CD4-positive, alpha-beta T cell (primary cell): ENCODE data around the gene SDK1. TPM values are rescaled to one million over a fixed set of nuclear protein-coding genes. Genes with fewer than 3 reads are reported as not detected.

Experiments used
- ATAC-seq: fragments of 200-7000 bp; cut with Tn5 transposase; one replicate; pipeline ENCODE4 v1.10.0; 2022; ENCODE audit warnings: mild to moderate bottlenecking; ENCODE audit not compliant: poor library complexity
- CTCF ChIA-PET: fragments of 350-600 bp; sonication (Branson Sonifier 250); formaldehyde crosslinking; loops from one replicate; lab custom pipeline; 2021; ENCODE audit warnings: antibody characterized with exemption, inconsistent platforms; lab: Charles Lee
- POLR2A ChIA-PET: fragments of 350-600 bp; sonication (Branson Sonifier 250); formaldehyde crosslinking; loops from one replicate; lab custom pipeline; 2021; ENCODE audit warnings: antibody characterized with exemption, inconsistent platforms; lab: Charles Lee
- DNase-seq, 14 experiments: peaks; one replicate each; pipeline ENCODE4 v3.0.0-alpha.2; 2013 to 2020; ENCODE audit warnings: mixed read lengths in 2 of 14
- H3K27ac ChIP-seq, 2 donors: one replicate each; pipeline versions ENCODE4 v1.5.1 to v1.7.0; 2013; ENCODE audit warnings: low read length in 2 of 2, low read depth in 1 of 2, mild to moderate bottlenecking in 1 of 2
- H3K27me3 ChIP-seq, 2 experiments: 1 replicate in 1 of 2; 2 replicates in 1 of 2; pipeline versions ENCODE4 v1.6.1 to v1.7.0; 2013; ENCODE audit warnings: low read length in 2 of 2, control low read depth in 1 of 2, mild to moderate bottlenecking in 1 of 2, moderate library complexity in 1 of 2; ENCODE audit not compliant: insufficient read depth in 2 of 2, control insufficient read depth in 1 of 2
- H3K36me3 ChIP-seq: one replicate; pipeline ENCODE4 v1.6.1; 2013; ENCODE audit warnings: low read length, control low read depth; ENCODE audit not compliant: insufficient read depth
- H3K4me1 ChIP-seq: one replicate; pipeline ENCODE4 v1.6.1; 2013; ENCODE audit warnings: low read length, control low read depth; ENCODE audit not compliant: insufficient read depth
- H3K4me3 ChIP-seq: one replicate; pipeline ENCODE4 v1.5.1; 2013; ENCODE audit warnings: mild to moderate bottlenecking, low read length, moderate library complexity
- H3K9me3 ChIP-seq, 2 experiments: 1 replicate in 1 of 2; 2 replicates in 1 of 2; pipeline versions ENCODE4 v1.6.1 to v1.7.0; 2013; ENCODE audit warnings: low read length in 2 of 2, mild to moderate bottlenecking in 2 of 2, control low read depth in 1 of 2, moderate library complexity in 1 of 2; ENCODE audit not compliant: control insufficient read depth in 1 of 2, insufficient read depth in 1 of 2
- H3K27ac Mint-ChIP-seq: one replicate; pipeline ENCODE4 v1.8.0; 2020; ENCODE audit warnings: mixed read lengths
- H3K27me3 Mint-ChIP-seq: one replicate; pipeline ENCODE4 v1.8.0; 2021; ENCODE audit warnings: mixed read lengths
- H3K36me3 Mint-ChIP-seq: one replicate; pipeline ENCODE4 v1.8.0; 2021; ENCODE audit warnings: low read depth, mixed read lengths
- H3K4me1 Mint-ChIP-seq: one replicate; pipeline ENCODE4 v1.8.0; 2021; ENCODE audit warnings: low read depth, mixed read lengths
- H3K4me3 Mint-ChIP-seq: one replicate; pipeline ENCODE4 v1.8.0; 2020; ENCODE audit warnings: mild to moderate bottlenecking, mixed read lengths
- H3K9me3 Mint-ChIP-seq: one replicate; pipeline ENCODE4 v1.8.0; 2020; ENCODE audit warnings: mixed read lengths
- intact Hi-C, 2 experiments: fragments of 100-400 bp; cut with DNase I in 1 of 2; cut with micrococcal nuclease in 1 of 2; formaldehyde crosslinking; loops; one replicate each; pipeline versions ENCODE4 v1.15.1 to v1.9.0; 2023 to 2025; cut with DNase I, micrococcal nuclease
- total RNA-seq, 174 experiments: library from RNA in 2 of 174; stranded (reverse) in 2 of 174; gene quantifications; one replicate each; pipeline ENCODE4 v1.2.3 and lab custom pipeline; 2021 to 2026
- TF ChIP-seq, protein P1 (sequence below): fragments of 200-600 bp; IDR thresholded peaks from one replicate; pipeline ENCODE4 v1.8.0; 2022; ENCODE audit warnings: antibody characterized with exemption, mild to moderate bottlenecking

Gene SDK1
- total RNA-seq, 2 experiments from 2014 or later = 1.1 to 1.3 TPM

DNA sequence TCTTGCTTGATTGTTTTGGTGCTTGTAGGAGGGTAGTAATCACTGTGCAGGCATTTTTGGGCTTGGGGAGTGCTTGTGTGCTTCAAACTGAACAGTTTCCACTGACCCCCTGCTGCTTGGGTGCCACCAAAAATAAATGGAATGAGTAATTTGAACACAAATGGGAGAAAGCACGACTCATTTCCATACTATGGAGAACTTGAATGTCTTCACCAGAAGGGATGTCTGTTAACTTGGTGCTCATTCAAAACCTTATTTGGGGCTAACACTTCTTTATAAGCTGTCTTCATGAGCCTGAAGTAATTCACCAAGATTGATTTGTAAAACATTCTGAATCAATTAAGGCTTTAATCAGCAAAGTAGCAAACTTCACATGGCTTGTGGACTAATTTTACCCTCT, 560.3 kb downstream of the SDK1 start:
- POLR2A ChIA-PET = no interaction called here
- Mint-ChIP-seq H3K4me3 (no peak overlapping the region), H3K27me3 (no peaks in the 10 kb centered on the region), H3K27ac (no peak overlapping the region), H3K4me1 (no peaks in the 10 kb centered on the region), H3K36me3 (no peaks in the 10 kb centered on the region), H3K9me3 (no peaks in the 10 kb centered on the region)
- ATAC-seq (no peak), DNase-seq (no peak)
- no peaks in the 10 kb centered on the region for H3K4me1 ChIP-seq
- no peaks in the 10 kb centered on the region for H3K36me3 ChIP-seq
- no peak overlapping the region for H3K4me3 ChIP-seq
- no peaks in the 10 kb centered on the region for H3K27me3 ChIP-seq
- TF ChIP-seq, protein P1, sequence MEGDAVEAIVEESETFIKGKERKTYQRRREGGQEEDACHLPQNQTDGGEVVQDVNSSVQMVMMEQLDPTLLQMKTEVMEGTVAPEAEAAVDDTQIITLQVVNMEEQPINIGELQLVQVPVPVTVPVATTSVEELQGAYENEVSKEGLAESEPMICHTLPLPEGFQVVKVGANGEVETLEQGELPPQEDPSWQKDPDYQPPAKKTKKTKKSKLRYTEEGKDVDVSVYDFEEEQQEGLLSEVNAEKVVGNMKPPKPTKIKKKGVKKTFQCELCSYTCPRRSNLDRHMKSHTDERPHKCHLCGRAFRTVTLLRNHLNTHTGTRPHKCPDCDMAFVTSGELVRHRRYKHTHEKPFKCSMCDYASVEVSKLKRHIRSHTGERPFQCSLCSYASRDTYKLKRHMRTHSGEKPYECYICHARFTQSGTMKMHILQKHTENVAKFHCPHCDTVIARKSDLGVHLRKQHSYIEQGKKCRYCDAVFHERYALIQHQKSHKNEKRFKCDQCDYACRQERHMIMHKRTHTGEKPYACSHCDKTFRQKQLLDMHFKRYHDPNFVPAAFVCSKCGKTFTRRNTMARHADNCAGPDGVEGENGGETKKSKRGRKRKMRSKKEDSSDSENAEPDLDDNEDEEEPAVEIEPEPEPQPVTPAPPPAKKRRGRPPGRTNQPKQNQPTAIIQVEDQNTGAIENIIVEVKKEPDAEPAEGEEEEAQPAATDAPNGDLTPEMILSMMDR = no peak
- no peak overlapping the region for H3K27ac ChIP-seq
- CTCF ChIA-PET = no interaction called here
- H3K9me3 ChIP-seq = no peaks in the 10 kb centered on the region
- intact Hi-C loops = no loop called here

DNA sequence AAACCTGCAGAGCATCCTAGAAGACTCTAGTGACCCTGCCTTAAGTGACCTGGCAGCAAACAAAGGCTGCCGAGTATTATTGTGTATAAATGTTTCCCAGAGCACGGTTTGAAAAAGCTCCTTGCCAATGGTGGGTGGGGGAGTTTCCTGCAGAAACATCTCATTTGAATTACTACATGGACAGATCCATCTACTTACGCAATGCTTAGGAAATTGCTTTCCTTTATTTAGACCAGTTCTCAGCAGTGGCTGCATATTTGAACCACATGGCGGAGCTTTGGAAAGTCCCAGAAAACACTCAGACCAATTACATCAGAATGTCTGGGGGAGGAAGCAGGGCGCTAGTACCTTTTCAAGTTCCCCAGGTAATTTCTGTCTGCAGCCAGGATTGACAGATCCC, 560.9 kb downstream of the SDK1 start:
- Histone ChIP-seq H3K4me1 (no peaks in the 10 kb centered on the region), H3K27me3 (no peaks in the 10 kb centered on the region), H3K4me3 (no peak overlapping the region), H3K27ac (no peak overlapping the region), H3K9me3 (no peaks in the 10 kb centered on the region), H3K36me3 (no peaks in the 10 kb centered on the region)
- ATAC-seq (no peak), DNase-seq (no peak)
- Mint-ChIP-seq H3K27me3 (no peaks in the 10 kb centered on the region), H3K27ac (no peak overlapping the region), H3K4me3 (no peak overlapping the region), H3K36me3 (no peaks in the 10 kb centered on the region), H3K4me1 (no peaks in the 10 kb centered on the region), H3K9me3 (no peaks in the 10 kb centered on the region)
- intact Hi-C loops = no loop called here
- TF ChIP-seq, protein P1 = no peak
- POLR2A ChIA-PET = no interaction called here
- CTCF ChIA-PET = no interaction called here

DNA sequence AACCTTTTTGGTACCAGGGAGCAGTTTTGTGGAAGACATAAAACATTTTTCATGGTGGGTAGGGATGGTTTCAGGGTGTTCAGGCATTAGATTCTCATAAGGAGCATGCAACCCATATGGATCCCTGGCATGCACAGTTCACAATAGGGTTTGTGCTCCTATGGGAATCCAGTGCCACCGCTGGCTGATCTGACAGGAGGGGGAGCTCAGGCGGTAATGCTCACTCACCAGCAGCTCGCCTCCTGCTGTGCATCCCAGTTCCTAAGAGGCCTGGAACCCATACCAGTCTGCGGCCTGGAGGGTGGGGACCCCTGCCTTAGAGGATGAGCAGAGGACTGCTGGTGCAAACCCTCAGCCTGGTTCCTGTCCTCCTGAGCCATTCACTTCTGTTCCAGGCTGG, 561.7 kb downstream of the SDK1 start:
- Mint-ChIP-seq H3K9me3 (no peaks in the 10 kb centered on the region), H3K36me3 (no peaks in the 10 kb centered on the region), H3K27ac (no peak overlapping the region), H3K27me3 (no peaks in the 10 kb centered on the region), H3K4me1 (no peaks in the 10 kb centered on the region), H3K4me3 (no peak overlapping the region)
- no peak overlapping the region for H3K4me3 ChIP-seq
- H3K27me3 ChIP-seq = no peaks in the 10 kb centered on the region
- POLR2A ChIA-PET = no interaction called here
- DNase-seq (no peak), ATAC-seq (no peak)
- H3K36me3 ChIP-seq = no peaks in the 10 kb centered on the region
- TF ChIP-seq, protein P1 = no peak
- intact Hi-C loops = no loop called here
- CTCF ChIA-PET = no interaction called here
- no peak overlapping the region for H3K27ac ChIP-seq
- no peaks in the 10 kb centered on the region for H3K9me3 ChIP-seq
- no peaks in the 10 kb centered on the region for H3K4me1 ChIP-seq
